PC-3 (cell line): Measurements from ENCODE around the gene NUBPL. TPM values are rescaled to one million over a fixed set of nuclear protein-coding genes. Genes with fewer than 3 reads are reported as not detected.

Experiments used
- ATAC-seq: fragments of 200-7000 bp; cut with Tn5 transposase; 2 replicates; pipeline ENCODE4 v1.9.1; 2020; ENCODE audit warnings: mild to moderate bottlenecking, moderate library complexity
- BruUV-seq: library from RNA; stranded (reverse); fragments of 400-500 nt; replicated peaks from 2 replicates; lab custom pipeline; 2021; lab: Mats Ljungman, UMichigan
- CTCF ChIA-PET: fragments of 300-600 bp; sonication (Branson Sonifier 250); formaldehyde crosslinking; loops from one replicate; lab custom pipeline; 2022; ENCODE audit warnings: antibody characterized with exemption; lab: Charles Lee
- POLR2A ChIA-PET: fragments of 300-600 bp; sonication (Branson Sonifier 250); formaldehyde crosslinking; loops from one replicate; lab custom pipeline; 2022; ENCODE audit warnings: antibody characterized with exemption; ENCODE audit not compliant: unreplicated experiment; lab: Charles Lee
- DNase-seq: peaks from one replicate; pipeline ENCODE4 v3.0.0-alpha.2; 2015
- H2AFZ ChIP-seq: fragments of 300-600 bp; sonication (generic); 2 replicates; pipeline ENCODE4 v1.6.0; 2016; ENCODE audit warnings: antibody characterized with exemption, low read length
- H3F3A ChIP-seq: fragments of 300-600 bp; sonication (generic); one replicate; pipeline ENCODE4 v1.6.0; 2017; ENCODE audit warnings: antibody characterized with exemption, low read length, control low read depth, mild to moderate bottlenecking; ENCODE audit not compliant: unreplicated experiment
- H3K27ac ChIP-seq: fragments of 300-600 bp; sonication (generic); 2 replicates; pipeline ENCODE4 v1.5.1; 2016; ENCODE audit warnings: mild to moderate bottlenecking, low read length
- H3K27me3 ChIP-seq: fragments of 300-600 bp; sonication (generic); 2 replicates; pipeline ENCODE4 v1.6.1; 2016; ENCODE audit warnings: low read length, mixed read lengths
- H3K36me3 ChIP-seq: fragments of 300-600 bp; sonication (generic); 2 replicates; pipeline ENCODE4 v1.6.1; 2016; ENCODE audit warnings: low read depth, mixed run types, low read length, mixed read lengths
- H3K4me1 ChIP-seq: fragments of 300-600 bp; sonication (generic); 2 replicates; pipeline ENCODE4 v1.5.1; 2016; ENCODE audit warnings: low read length; ENCODE audit not compliant: insufficient read depth
- H3K4me2 ChIP-seq: fragments of 300-600 bp; sonication (generic); 2 replicates; pipeline ENCODE4 v1.6.0; 2016; ENCODE audit warnings: low read length
- H3K4me3 ChIP-seq: fragments of 300-600 bp; sonication (generic); 2 replicates; pipeline ENCODE4 v1.5.1; 2016; ENCODE audit warnings: mild to moderate bottlenecking, low read length, mixed read lengths
- H3K79me2 ChIP-seq: fragments of 300-600 bp; sonication (generic); 2 replicates; pipeline ENCODE4 v1.6.1; 2017; ENCODE audit warnings: low read length, mixed read lengths
- H3K9ac ChIP-seq: fragments of 300-600 bp; sonication (generic); 2 replicates; pipeline ENCODE4 v1.6.0; 2016; ENCODE audit warnings: mild to moderate bottlenecking, low read length
- H3K9me2 ChIP-seq: fragments of 300-600 bp; sonication (generic); replicated peaks from 2 replicates; pipeline ENCODE4 v1.6.1; 2016; ENCODE audit warnings: mixed run types, low read length, mixed read lengths
- H3K9me3 ChIP-seq: fragments of 300-600 bp; sonication (generic); 2 replicates; pipeline ENCODE4 v1.6.1; 2016; ENCODE audit warnings: low read length, mixed read lengths
- H4K20me1 ChIP-seq: fragments of 300-600 bp; sonication (generic); 2 replicates; pipeline ENCODE4 v1.6.1; 2016; ENCODE audit warnings: low read length, mixed read lengths
- CTCF ChIP-seq: fragments of 300-600 bp; sonication (generic); conservative IDR thresholded peaks from 2 replicates; pipeline ENCODE4 v1.5.1; 2017; ENCODE audit warnings: antibody characterized with exemption, low read depth, mild to moderate bottlenecking, low read length
- EZH2 ChIP-seq: fragments of 300-600 bp; sonication (generic); IDR thresholded peaks from one replicate; pipeline ENCODE4 v1.6.1; 2017; ENCODE audit warnings: antibody characterized with exemption, mild to moderate bottlenecking, low read length; ENCODE audit not compliant: unreplicated experiment
- EZH2phosphoT487 ChIP-seq: fragments of 300-600 bp; sonication (generic); IDR thresholded peaks from 2 replicates; pipeline ENCODE4 v1.6.1; 2018; ENCODE audit warnings: mild to moderate bottlenecking, antibody characterized with exemption, low read length, borderline replicate concordance
- intact Hi-C: fragments of 100-400 bp; cut with micrococcal nuclease; formaldehyde crosslinking; loops from 2 replicates; pipeline ENCODE4 v1.9.0; 2023
- total RNA-seq: library from RNA; depleted of rRNA; stranded (reverse); fragments of >200 nt; gene quantifications from 2 replicates; pipeline ENCODE4 v1.2.3, GENCODE V29; 2014

The NUBPL gene
- total RNA-seq, 1 experiment from 2014 or later: 14.9 TPM

GRCh38 chr14:31556191-31556590, 5.0 kb upstream of the NUBPL start:
- no peaks in the 10 kb centered on the region for H3K9me3 ChIP-seq
- no peak overlapping the region for H3K4me3 ChIP-seq
- no peak overlapping the region for H3K9ac ChIP-seq
- H3K27me3 ChIP-seq: peaks cover 27% of the 10 kb centered on the region
- no peaks in the 10 kb centered on the region for H4K20me1 ChIP-seq
- ChIA-PET CTCF (no interaction called here), POLR2A (no interaction called here)
- intact Hi-C loops: no loop called here
- no peaks in the 10 kb centered on the region for H3K79me2 ChIP-seq
- H2AFZ ChIP-seq: no peak overlapping the region
- BruUV-seq: no TSS peak
- H3K4me2 ChIP-seq: no peak overlapping the region
- ATAC-seq (no peak), DNase-seq (no peak)
- no peak for TF ChIP-seq CTCF
- no peak for TF ChIP-seq EZH2
- no peak overlapping the region for H3K27ac ChIP-seq
- H3K4me1 ChIP-seq: 0 out of 2 replicates have a peak, but pooled peaks cover 7% of the 10 kb centered on the region
- no peaks in the 10 kb centered on the region for H3K36me3 ChIP-seq
- H3K9me2 ChIP-seq: no peaks in the 10 kb centered on the region
- no peaks in the 10 kb centered on the region for H3F3A ChIP-seq

GRCh38 chr14:31559939-31560338, 1.3 kb upstream of the NUBPL start:
- Histone ChIP-seq H3K36me3 (no peaks in the 10 kb centered on the region), H3K4me1 (peaks cover 17% of the 10 kb centered on the region; the same call in 1 of the 2 replicates), H3K79me2 (peaks cover 13% of the 10 kb centered on the region), H3K27ac (no peak overlapping the region), H4K20me1 (no peaks in the 10 kb centered on the region), H3K9me3 (no peaks in the 10 kb centered on the region), H3K9ac (no peak overlapping the region), H3F3A (no peaks in the 10 kb centered on the region), H2AFZ (0 out of 2 replicates have a peak overlapping the region, but pooled peaks have one; percentile 96), H3K4me2 (no peak overlapping the region), H3K27me3 (0 out of 2 replicates have a peak, but pooled peaks cover 3% of the 10 kb centered on the region), H3K4me3 (no peak overlapping the region), H3K9me2 (no peaks in the 10 kb centered on the region)
- TF ChIP-seq EZH2phosphoT487 (no peak), CTCF (no peak), EZH2 (no peak)
- ATAC-seq (no peak), DNase-seq (no peak)
- CTCF ChIA-PET: no interaction called here
- intact Hi-C loops: no loop called here
- POLR2A ChIA-PET: no interaction called here
- no TSS peak for BruUV-seq

- peak overlapping the region; percentile 76 for H3K4me3 ChIP-seq
- H3K27me3 ChIP-seq: no peaks in the 10 kb centered on the region
- H3K9me3 ChIP-seq: no peaks in the 10 kb centered on the region
- ChIA-PET POLR2A (no interaction called here), CTCF (no interaction called here)
- H4K20me1 ChIP-seq: no peaks in the 10 kb centered on the region
- H3K36me3 ChIP-seq: no peaks in the 10 kb centered on the region
- peaks cover 13% of the 10 kb centered on the region for H3K79me2 ChIP-seq
- H3K9me2 ChIP-seq: no peaks in the 10 kb centered on the region
- BruUV-seq: TSS peak; percentile 89
- H3K4me2 ChIP-seq: peak overlapping the region; percentile 89
- ATAC-seq: no peak
- intact Hi-C loops: no loop called here
- H3F3A ChIP-seq: no peaks in the 10 kb centered on the region
- peak overlapping the region; percentile 86 for H3K9ac ChIP-seq
- DNase-seq: no peak
- TF ChIP-seq CTCF: no peak
- TF ChIP-seq EZH2phosphoT487: no peak
- no peak for TF ChIP-seq EZH2
- no peak overlapping the region for H3K27ac ChIP-seq
- H2AFZ ChIP-seq: peak overlapping the region; percentile 96
- H3K4me1 ChIP-seq: peaks cover 17% of the 10 kb centered on the region; the same call in 1 of the 2 replicates
These were observed 447 bp upstream of the NUBPL start for GRCh38 chr14:31560759-31561154.
